Keratinocyte (primary cell): ENCODE results near the gene CDKAL1. TPM values are rescaled to one million over a fixed set of nuclear protein-coding genes. Genes with fewer than 3 reads are reported as not detected.
"Not testable (repeated sequence)": the region's sequence is repeated elsewhere in the genome, so short reads cannot be mapped to it uniquely, and the experiment has no call there.

ENCODE experiments used
- DNase-seq: peaks from one replicate; pipeline ENCODE4 v3.0.0-alpha.2; 2011; ENCODE audit warnings: low read depth, missing footprints, low spot score
- FAIRE-seq: peaks from 2 replicates; lab custom pipeline; 2011; peaks lifted over from hg19 to GRCh38; lab: Jason Lieb, UNC
- H2AFZ ChIP-seq: 2 replicates; pipeline ENCODE4 v1.6.0; 2012; ENCODE audit warnings: low read length, control low read depth, inconsistent platforms; ENCODE audit not compliant: control insufficient read depth
- H3K27ac ChIP-seq: 2 replicates; pipeline ENCODE4 v1.5.1; 2011; ENCODE audit warnings: low read length; ENCODE audit not compliant: control insufficient read depth, insufficient read depth
- H3K27me3 ChIP-seq: 3 replicates; pipeline ENCODE4 v1.6.0; 2011; ENCODE audit warnings: low read length; ENCODE audit not compliant: control insufficient read depth, insufficient read depth; ENCODE audit errors: extremely low read depth
- H3K36me3 ChIP-seq, 2 experiments: 2 replicates in 1 of 2; 3 replicates in 1 of 2; pipeline ENCODE4 v1.5.1; 2011; ENCODE audit warnings: low read length in 2 of 2, mild to moderate bottlenecking in 1 of 2; ENCODE audit not compliant: control insufficient read depth in 2 of 2, insufficient read depth in 2 of 2; ENCODE audit errors: extremely low read depth in 1 of 2
- H3K4me1 ChIP-seq: 3 replicates; pipeline ENCODE4 v1.5.1; 2011; ENCODE audit warnings: low read length; ENCODE audit not compliant: control insufficient read depth, insufficient read depth; ENCODE audit errors: extremely low read depth
- H3K4me2 ChIP-seq: 3 replicates; pipeline ENCODE4 v1.6.0; 2011; ENCODE audit warnings: low read depth, low read length; ENCODE audit not compliant: control insufficient read depth, insufficient read depth; ENCODE audit errors: extremely low read depth
- H3K4me3 ChIP-seq, 3 experiments: fragments of 200-600 bp in 1 of 3; sonication (generic) in 1 of 3; 2 replicates in 2 of 3; 3 replicates in 1 of 3; pipeline ENCODE4 v1.5.1; 2011 to 2016; ENCODE audit warnings: low read length in 3 of 3, mild to moderate bottlenecking in 3 of 3, control low read depth in 2 of 3, inconsistent platforms in 1 of 3, low read depth in 1 of 3, mixed read lengths in 1 of 3, mixed run types in 1 of 3, moderate library complexity in 1 of 3; ENCODE audit not compliant: control insufficient read depth in 2 of 3, insufficient read depth in 2 of 3; ENCODE audit errors: extremely low read depth in 1 of 3
- H3K79me2 ChIP-seq: 2 replicates; pipeline ENCODE4 v1.6.0; 2012; ENCODE audit warnings: low read length; ENCODE audit not compliant: control insufficient read depth, insufficient read depth
- H3K9ac ChIP-seq: 3 replicates; pipeline ENCODE4 v1.6.0; 2011; ENCODE audit warnings: low read length; ENCODE audit not compliant: control insufficient read depth, insufficient read depth; ENCODE audit errors: extremely low read depth
- H3K9me1 ChIP-seq: 3 replicates; pipeline ENCODE4 v1.6.0; 2011; ENCODE audit warnings: low read length; ENCODE audit not compliant: control insufficient read depth, insufficient read depth; ENCODE audit errors: extremely low read depth
- H3K9me3 ChIP-seq: 2 replicates; pipeline ENCODE4 v1.5.1; 2012; ENCODE audit warnings: low read depth, low read length; ENCODE audit not compliant: control insufficient read depth
- H4K20me1 ChIP-seq: 3 replicates; pipeline ENCODE4 v1.6.0; 2011; ENCODE audit warnings: low read length; ENCODE audit not compliant: control insufficient read depth, insufficient read depth; ENCODE audit errors: extremely low read depth
- EZH2 ChIP-seq: IDR thresholded peaks from one replicate; pipeline ENCODE4 v1.6.1; 2012; ENCODE audit warnings: inconsistent platforms, mild to moderate bottlenecking, low read length, moderate library complexity
- dilution Hi-C: fragments of 300-500 bp; cut with MboI; formaldehyde crosslinking; loops from one replicate; pipeline ENCODE4 v1.7.0; 2020; ENCODE audit warnings: low sequenced_read_pairs; ENCODE audit not compliant: extremely low pct_ligation_motif_present
- polyA plus RNA-seq, 5 experiments: library from polyadenylated mRNA; depleted of rRNA in 3 of 5; stranded (reverse) in 3 of 5; stranded (forward) in 1 of 5; unstranded in 1 of 5; fragments of >200 nt; gene quantifications; 1 replicate in 1 of 5; 2 replicates in 3 of 5; 3 replicates in 1 of 5; pipeline versions ENCODE4 v1.2.1 to v1.2.3, GENCODE V29; 2011 to 2012; ENCODE audit warnings: missing spikeins in 2 of 5, low read depth in 1 of 5, low replicate concordance in 1 of 5
- TF ChIP-seq, protein P1 (sequence below), 3 experiments: IDR thresholded peaks in 1 of 3; conservative IDR thresholded peaks in 1 of 3; optimal IDR thresholded peaks in 1 of 3; 2 replicates in 2 of 3; 3 replicates in 1 of 3; pipeline versions ENCODE3 to v1.5.1; 2011; ENCODE audit warnings: low read length in 3 of 3, mild to moderate bottlenecking in 3 of 3, moderate library complexity in 2 of 3, control low read depth in 1 of 3, inconsistent platforms in 1 of 3; ENCODE audit not compliant: insufficient read depth in 2 of 3; ENCODE audit errors: extremely low read depth in 1 of 3

CDKAL1 gene
- polyA plus RNA-seq, 1 donor (not counting 4 experiments of a cell fraction or from before 2014, with no cell fraction given) = 5.6 TPM

GRCh38 chr6:20608905-20609304, 74.6 kb downstream of the CDKAL1 start:
- Histone ChIP-seq H3K4me1 (peaks cover 8% of the 10 kb centered on the region), H3K4me2 (no peak overlapping the region), H3K36me3 (no peaks in the 10 kb centered on the region), H2AFZ (no peak overlapping the region), H3K79me2 (no peaks in the 10 kb centered on the region), H3K9me1 (no peaks in the 10 kb centered on the region), H4K20me1 (no peaks in the 10 kb centered on the region), H3K9me3 (no peaks in the 10 kb centered on the region), H3K27ac (no peak overlapping the region), H3K4me3 (no peak overlapping the region), H3K9ac (no peak overlapping the region), H3K27me3 (no peaks in the 10 kb centered on the region)
- TF ChIP-seq, protein P1, sequence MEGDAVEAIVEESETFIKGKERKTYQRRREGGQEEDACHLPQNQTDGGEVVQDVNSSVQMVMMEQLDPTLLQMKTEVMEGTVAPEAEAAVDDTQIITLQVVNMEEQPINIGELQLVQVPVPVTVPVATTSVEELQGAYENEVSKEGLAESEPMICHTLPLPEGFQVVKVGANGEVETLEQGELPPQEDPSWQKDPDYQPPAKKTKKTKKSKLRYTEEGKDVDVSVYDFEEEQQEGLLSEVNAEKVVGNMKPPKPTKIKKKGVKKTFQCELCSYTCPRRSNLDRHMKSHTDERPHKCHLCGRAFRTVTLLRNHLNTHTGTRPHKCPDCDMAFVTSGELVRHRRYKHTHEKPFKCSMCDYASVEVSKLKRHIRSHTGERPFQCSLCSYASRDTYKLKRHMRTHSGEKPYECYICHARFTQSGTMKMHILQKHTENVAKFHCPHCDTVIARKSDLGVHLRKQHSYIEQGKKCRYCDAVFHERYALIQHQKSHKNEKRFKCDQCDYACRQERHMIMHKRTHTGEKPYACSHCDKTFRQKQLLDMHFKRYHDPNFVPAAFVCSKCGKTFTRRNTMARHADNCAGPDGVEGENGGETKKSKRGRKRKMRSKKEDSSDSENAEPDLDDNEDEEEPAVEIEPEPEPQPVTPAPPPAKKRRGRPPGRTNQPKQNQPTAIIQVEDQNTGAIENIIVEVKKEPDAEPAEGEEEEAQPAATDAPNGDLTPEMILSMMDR (optimal IDR thresholded peaks at IDR 0.05 in 1 of 3, IDR thresholded peaks at IDR 0.05 in 1 of 3, conservative IDR thresholded peaks at IDR 0.05 in 1 of 3; ENCODE audit: extremely low read depth in 1 of 3, insufficient read depth in 2 of 3, low read length in 3 of 3) = no peak
- TF ChIP-seq EZH2 = no peak
- dilution Hi-C loops = no loop called here
- DNase-seq = no peak
- FAIRE-seq = no peak

DNA sequence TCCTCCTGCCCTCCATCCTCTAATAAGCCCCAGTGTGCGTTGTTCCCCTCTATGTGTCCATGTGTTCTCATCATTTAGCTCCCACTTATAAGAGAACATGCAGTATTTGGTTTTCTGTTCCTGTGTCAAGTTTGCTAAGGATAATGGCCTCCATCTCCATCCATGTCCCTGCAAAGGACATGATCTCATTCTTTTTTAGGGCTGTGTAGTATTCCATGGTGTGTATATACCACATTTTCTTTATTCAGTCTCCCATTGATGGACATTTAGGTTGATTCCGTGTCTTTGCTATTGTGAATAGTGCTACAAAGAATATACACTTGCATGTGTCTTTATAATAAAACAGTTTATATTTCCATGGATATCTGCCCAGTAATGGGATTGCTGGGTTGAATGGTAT, 75.7 kb downstream of the CDKAL1 start:
- H3K79me2 ChIP-seq, FAIRE-seq, dilution Hi-C loops, DNase-seq, H3K9me1 ChIP-seq, H3K9me3 ChIP-seq, H3K4me3 ChIP-seq, H3K27ac ChIP-seq, H2AFZ ChIP-seq, H3K36me3 ChIP-seq, H4K20me1 ChIP-seq, H3K4me2 ChIP-seq, H3K27me3 ChIP-seq, H3K9ac ChIP-seq, H3K4me1 ChIP-seq: not testable (repeated sequence)

DNA sequence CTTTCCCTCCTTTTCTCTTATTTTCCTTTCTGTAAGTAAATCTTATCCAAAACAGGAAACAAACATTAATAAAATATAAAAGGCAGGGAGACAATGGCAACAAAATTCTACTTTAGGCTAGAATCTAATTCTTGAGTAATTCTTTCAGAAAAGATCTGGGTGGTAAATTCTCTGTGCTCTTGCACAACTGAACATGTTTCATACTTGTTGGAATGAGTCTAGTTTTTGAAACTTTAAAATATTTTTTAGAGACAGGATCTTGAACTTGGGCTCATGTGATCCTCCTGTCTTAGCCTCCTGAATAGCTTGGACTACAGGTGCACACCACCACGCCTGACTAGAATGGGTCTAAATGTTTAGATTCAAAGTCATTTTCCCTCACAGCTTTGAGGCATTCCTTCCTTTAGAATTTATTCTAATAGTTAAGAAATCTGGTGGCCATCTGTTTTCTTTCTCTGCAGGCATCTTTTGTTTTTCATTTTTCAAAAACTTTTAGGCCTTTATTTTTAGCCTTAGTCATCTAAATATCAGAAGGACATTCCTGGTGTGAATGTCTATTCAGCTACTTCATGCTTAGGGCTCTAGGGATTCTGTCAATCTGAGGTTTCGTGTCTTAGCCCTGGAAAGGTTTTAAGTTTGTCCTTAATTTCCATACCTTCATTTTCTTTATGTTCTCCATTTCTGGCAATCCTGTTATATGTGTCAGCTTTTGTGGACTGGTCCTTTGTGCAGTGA, 76.5 kb downstream of the CDKAL1 start:
- DNase-seq = no peak
- Histone ChIP-seq H3K4me3 (no peak overlapping the region), H3K9ac (no peak overlapping the region), H3K9me3 (no peaks in the 10 kb centered on the region), H3K9me1 (no peaks in the 10 kb centered on the region), H3K4me2 (no peak overlapping the region), H3K4me1 (no peaks in the 10 kb centered on the region), H3K27ac (no peak overlapping the region), H2AFZ (no peak overlapping the region), H3K79me2 (no peaks in the 10 kb centered on the region), H3K36me3 (no peaks in the 10 kb centered on the region), H4K20me1 (no peaks in the 10 kb centered on the region), H3K27me3 (no peaks in the 10 kb centered on the region)
- no peak for FAIRE-seq
- no peak for TF ChIP-seq EZH2
- TF ChIP-seq, protein P1 (optimal IDR thresholded peaks at IDR 0.05 in 1 of 3, IDR thresholded peaks at IDR 0.05 in 1 of 3, conservative IDR thresholded peaks at IDR 0.05 in 1 of 3; ENCODE audit: extremely low read depth in 1 of 3, insufficient read depth in 2 of 3, low read length in 3 of 3) = no peak
- dilution Hi-C loops = no loop called here

- dilution Hi-C loops, H3K36me3 ChIP-seq, H4K20me1 ChIP-seq, H3K4me3 ChIP-seq, H3K79me2 ChIP-seq, H3K9me1 ChIP-seq, H3K9me3 ChIP-seq, DNase-seq, H3K9ac ChIP-seq, FAIRE-seq, H3K27me3 ChIP-seq, H3K4me2 ChIP-seq, H3K4me1 ChIP-seq, H3K27ac ChIP-seq, H2AFZ ChIP-seq: not testable (repeated sequence)
Observed at GRCh38 chr6:20617537-20617936, 83.3 kb downstream of the CDKAL1 start.
